Measurements from ENCODE around the gene BARHL2. TPM values are rescaled to one million over a fixed set of nuclear protein-coding genes. Genes with fewer than 3 reads are reported as not detected.
A peak's percentile ranks its signal among the peaks of the same experiment; 100 is the strongest.

BARHL2 gene
- total RNA-seq, 1 experiment from 2014 or later: not detected

DNA sequence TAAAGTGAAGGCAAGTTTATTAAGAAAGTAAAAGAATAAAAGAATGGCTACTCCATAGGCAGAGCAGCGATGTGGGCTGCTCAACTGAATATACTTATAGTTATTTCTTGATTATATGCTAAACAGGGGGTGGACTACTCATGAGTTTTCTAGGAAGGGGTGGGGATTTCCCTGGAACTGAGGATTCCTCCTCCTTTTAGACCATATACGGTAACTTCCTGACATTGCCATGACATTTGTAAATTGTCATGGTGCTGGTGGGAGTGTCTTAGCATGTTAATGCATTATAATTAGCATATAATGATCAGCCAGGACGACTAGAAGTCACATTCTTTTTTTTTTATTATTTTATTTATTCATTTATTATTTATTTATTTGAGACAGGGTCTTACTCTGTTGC lies 46.4 kb upstream of the BARHL2 start:
- no peak for TF ChIP-seq SIN3A (IDR thresholded peaks at IDR 0.05; ENCODE audit: borderline replicate concordance, insufficient read depth, low read depth, low read length)
- TF ChIP-seq POLR2AphosphoS5 (IDR thresholded peaks at IDR 0.05; ENCODE audit: low read depth, low read length): no peak
- no peak for TF ChIP-seq TCF7L2 (IDR thresholded peaks at IDR 0.05; ENCODE audit: low read depth, low read length)
- TF ChIP-seq CTCF (IDR thresholded peaks at IDR 0.05): no peak
- TF ChIP-seq REST (IDR thresholded peaks at IDR 0.05; ENCODE audit: insufficient read depth in 1 of 2, low read depth in 2 of 2, low read length in 1 of 2): no peak
- no peaks in the 10 kb centered on the region for H3K36me3 ChIP-seq (ENCODE audit: control insufficient read depth, insufficient read depth, low read length)
- no peak for ATAC-seq
- intact Hi-C loops (cut with micrococcal nuclease; ENCODE audit: unreplicated experiment) (no loop called here), in situ Hi-C loops (cut with HindIII; ENCODE audit: low pct_unique_long_range_greater_than_20kb, low sequenced_read_pairs) (no loop called here)
- H3K4me1 ChIP-seq (ENCODE audit: control insufficient read depth, insufficient read depth, low read length): no peaks in the 10 kb centered on the region
- ChIA-PET CTCF (no interaction called here), POLR2A (no interaction called here)
- H3K27ac ChIP-seq (ENCODE audit: low read length): no peak overlapping the region
- DNase-seq (ENCODE audit: low read depth, low spot score): no peak
- no TSS peak for BruUV-seq (replicated peaks)
- no peak overlapping the region for H3K4me3 ChIP-seq (ENCODE audit: low read depth in 2 of 2, low read length in 2 of 2)
- no peaks in the 10 kb centered on the region for H3K9me3 ChIP-seq (ENCODE audit: control insufficient read depth, insufficient read depth, low read depth, low read length)
- H3K27me3 ChIP-seq (ENCODE audit: control insufficient read depth, insufficient read depth, low read length): peaks cover 3% of the 10 kb centered on the region; the same call in 1 of the 2 replicates

- in situ Hi-C loops (cut with HindIII; ENCODE audit: low pct_unique_long_range_greater_than_20kb, low sequenced_read_pairs) (no loop called here), intact Hi-C loops (cut with micrococcal nuclease; ENCODE audit: unreplicated experiment) (no loop called here)
- POLR2A ChIA-PET: no interaction called here
- TF ChIP-seq SIN3A (IDR thresholded peaks at IDR 0.05; ENCODE audit: borderline replicate concordance, insufficient read depth, low read depth, low read length): no peak
- TF ChIP-seq REST (IDR thresholded peaks at IDR 0.05; ENCODE audit: insufficient read depth in 1 of 2, low read depth in 2 of 2, low read length in 1 of 2): no peak
- no peak overlapping the region for H3K4me3 ChIP-seq (ENCODE audit: low read depth in 2 of 2, low read length in 2 of 2)
- peak; percentile 45; the same call in 1 of the 2 replicates for ATAC-seq
- peaks cover 3% of the 10 kb centered on the region; the same call in 1 of the 2 replicates for H3K27me3 ChIP-seq (ENCODE audit: control insufficient read depth, insufficient read depth, low read length)
- DNase-seq (ENCODE audit: low read depth, low spot score): no peak
- no peaks in the 10 kb centered on the region for H3K4me1 ChIP-seq (ENCODE audit: control insufficient read depth, insufficient read depth, low read length)
- H3K9me3 ChIP-seq (ENCODE audit: control insufficient read depth, insufficient read depth, low read depth, low read length): no peaks in the 10 kb centered on the region
- no TSS peak for BruUV-seq (replicated peaks)
- CTCF ChIA-PET: no interaction called here
- no peak overlapping the region for H3K27ac ChIP-seq (ENCODE audit: low read length)
- H3K36me3 ChIP-seq (ENCODE audit: control insufficient read depth, insufficient read depth, low read length): no peaks in the 10 kb centered on the region
Measured at GRCh38 chr1:90761781-90762589, 44.9 kb upstream of the BARHL2 start.
